SK-N-SH (cell line): ENCODE measurements around the gene CDH23. TPM values are rescaled to one million over a fixed set of nuclear protein-coding genes. Genes with fewer than 3 reads are reported as not detected.
A peak's percentile ranks its signal among the peaks of the same experiment; 100 is the strongest.

ENCODE experiments used
- CTCF ChIA-PET: fragments of 300-600, 350-600 bp; formaldehyde crosslinking; extraction: SDS; loops from one replicate; lab custom pipeline; 2021; lab: Yijun Ruan, JAX
- POLR2A ChIA-PET: fragments of 350-600 bp; sonication (Branson Sonifier 250); formaldehyde crosslinking; extraction: SDS; loops from one replicate; lab custom pipeline; 2020; ENCODE audit warnings: antibody characterized with exemption, inconsistent platforms; lab: Yijun Ruan, JAX
- DNase-seq: peaks from one replicate; pipeline ENCODE4 v3.0.0; 2012
- H2AFZ ChIP-seq: fragments of 200-600 bp; sonication (generic); 2 replicates; pipeline ENCODE4 v1.8.1; 2016; ENCODE audit warnings: antibody characterized with exemption, mild to moderate bottlenecking, low read depth
- H3F3A ChIP-seq: fragments of 200-600 bp; sonication (generic); replicated peaks from 2 replicates; pipeline ENCODE3; 2016; ENCODE audit warnings: antibody characterized with exemption, mild to moderate bottlenecking; ENCODE audit not compliant: insufficient read depth
- H3K27ac ChIP-seq, 2 experiments: fragments of 200-500 bp in 1 of 2; fragments of 200-600 bp in 1 of 2; sonication (Bioruptor generic) in 1 of 2; sonication (generic), shearing (Covaris generic) in 1 of 2; 2 replicates each; pipeline versions ENCODE4 v1.5.1 to v1.6.1; 2014 to 2016; ENCODE audit warnings: low read depth in 2 of 2, inconsistent platforms in 1 of 2, low read length in 1 of 2, mild to moderate bottlenecking in 1 of 2, mixed read lengths in 1 of 2
- H3K27me3 ChIP-seq: fragments of 200-600 bp; sonication (generic), shearing (Covaris generic); 2 replicates; pipeline ENCODE4 v1.6.1; 2016; ENCODE audit warnings: mixed run types; ENCODE audit not compliant: insufficient read depth
- H3K36me3 ChIP-seq, 2 experiments: fragments of 200-500 bp in 1 of 2; fragments of 200-600 bp in 1 of 2; sonication (Bioruptor generic) in 1 of 2; sonication (generic) in 1 of 2; replicated peaks in 1 of 2; 2 replicates each; pipeline versions ENCODE3 to v1.5.1; 2014 to 2016; ENCODE audit warnings: low read length in 1 of 2, mild to moderate bottlenecking in 1 of 2; ENCODE audit not compliant: insufficient read depth in 2 of 2, control insufficient read depth in 1 of 2
- H3K4me1 ChIP-seq, 2 experiments: fragments of 200-500 bp in 1 of 2; fragments of 200-600 bp in 1 of 2; sonication (Bioruptor generic) in 1 of 2; sonication (generic), shearing (Covaris generic) in 1 of 2; 2 replicates each; pipeline versions ENCODE4 v1.5.1 to v1.6.1; 2014 to 2016; ENCODE audit warnings: low read depth in 1 of 2, low read length in 1 of 2, mixed run types in 1 of 2; ENCODE audit not compliant: insufficient read depth in 2 of 2, control insufficient read depth in 1 of 2
- H3K4me2 ChIP-seq: fragments of 200-600 bp; sonication (generic), shearing (Covaris generic); 2 replicates; pipeline ENCODE4 v1.6.1; 2017; ENCODE audit warnings: mixed run types
- H3K4me3 ChIP-seq, 2 experiments: fragments of 200-500 bp in 1 of 2; fragments of 200-600 bp in 1 of 2; sonication (Bioruptor generic) in 1 of 2; sonication (generic), shearing (Covaris generic) in 1 of 2; 2 replicates each; pipeline versions ENCODE4 v1.5.1 to v1.8.1; 2014 to 2016; ENCODE audit warnings: low read depth in 2 of 2, inconsistent platforms in 1 of 2, low read length in 1 of 2, mild to moderate bottlenecking in 1 of 2, mixed read lengths in 1 of 2, moderate library complexity in 1 of 2
- H3K79me2 ChIP-seq: fragments of 200-600 bp; sonication (generic); 2 replicates; pipeline ENCODE4 v1.8.1; 2017; ENCODE audit warnings: mild to moderate bottlenecking; ENCODE audit not compliant: insufficient read depth
- H3K9ac ChIP-seq: fragments of 200-600 bp; sonication (generic); 2 replicates; pipeline ENCODE4 v1.6.1; 2017; ENCODE audit warnings: mixed run types
- H3K9me2 ChIP-seq: fragments of 200-600 bp; sonication (generic); 2 replicates; pipeline ENCODE4 v1.6.1; 2017; ENCODE audit warnings: mixed run types
- H3K9me3 ChIP-seq: fragments of 200-600 bp; sonication (generic); 2 replicates; pipeline ENCODE4 v1.6.1; 2017; ENCODE audit warnings: mixed run types, mild to moderate bottlenecking, moderate library complexity
- H4K20me1 ChIP-seq: fragments of 200-600 bp; sonication (generic); 2 replicates; pipeline ENCODE4 v1.6.1; 2017; ENCODE audit warnings: mild to moderate bottlenecking, mixed run types; ENCODE audit not compliant: insufficient read depth
- CTCF ChIP-seq: fragments of 200-600 bp; sonication (generic); IDR thresholded peaks from 2 replicates; pipeline ENCODE4 v1.6.1; 2017; ENCODE audit warnings: antibody characterized with exemption, mild to moderate bottlenecking, moderate library complexity
- FOXM1 ChIP-seq: IDR thresholded peaks from 2 replicates; pipeline ENCODE4 v1.4.0; 2012; ENCODE audit warnings: low read depth, mild to moderate bottlenecking
- GABPA ChIP-seq: IDR thresholded peaks from 2 replicates; pipeline ENCODE4 v1.4.0; 2012; ENCODE audit warnings: low read depth, mild to moderate bottlenecking
- JUND ChIP-seq: IDR thresholded peaks from 2 replicates; pipeline ENCODE4 v1.4.0; 2012
- MEF2A ChIP-seq: IDR thresholded peaks from 2 replicates; pipeline ENCODE4 v1.4.0; 2012; ENCODE audit warnings: low read depth, borderline replicate concordance
- MXI1 ChIP-seq: IDR thresholded peaks from 2 replicates; pipeline ENCODE4 v1.6.1; 2012; ENCODE audit warnings: mild to moderate bottlenecking, low read depth, low read length, improper control_type of control experiment
- NFIC ChIP-seq: IDR thresholded peaks from 2 replicates; pipeline ENCODE4 v1.4.0; 2012; ENCODE audit warnings: borderline replicate concordance
- RAD21 ChIP-seq: IDR thresholded peaks from 2 replicates; pipeline ENCODE4 v1.6.1; 2012; ENCODE audit warnings: mild to moderate bottlenecking, low read length
- RCOR1 ChIP-seq: fragments of 150-350 bp; IDR thresholded peaks from 2 replicates; pipeline ENCODE4 v1.6.1; 2017; ENCODE audit warnings: antibody characterized with exemption, low read length
- REST ChIP-seq: IDR thresholded peaks from 2 replicates; pipeline ENCODE4 v1.6.1; 2012; ENCODE audit warnings: mild to moderate bottlenecking, low read depth, low read length, moderate library complexity
- SMC3 ChIP-seq: IDR thresholded peaks from 2 replicates; pipeline ENCODE4 v1.6.1; 2012; ENCODE audit warnings: low read depth, low read length, improper control_type of control experiment
- TAF1 ChIP-seq: IDR thresholded peaks from 2 replicates; pipeline ENCODE4 v1.6.1; 2012; ENCODE audit warnings: low read depth, mild to moderate bottlenecking, low read length, moderate library complexity, borderline replicate concordance
- TCF12 ChIP-seq: IDR thresholded peaks from 2 replicates; pipeline ENCODE4 v1.4.0; 2012
- WGBS: methylation state at CpG from one replicate; pipeline ENCODE4 v1.1.6; 2017; ENCODE audit warnings: low lambda C conversion rate; 5-methylcytosine and 5-hydroxymethylcytosine counted together
- polyA plus RNA-seq, 3 experiments: library from polyadenylated mRNA; depleted of rRNA; stranded (reverse); fragments of >200 nt; gene quantifications; 2 replicates each; pipeline ENCODE4 v1.2.3, GENCODE V29; 2012

The CDH23 gene
- polyA plus RNA-seq, 1 of the 3 experiments (the other 2 are of a cell fraction): 0.03 TPM

- no peak overlapping the region for H3K4me2 ChIP-seq
- H3K9ac ChIP-seq: no peak overlapping the region
- H3K79me2 ChIP-seq: no peaks in the 10 kb centered on the region
- H3K27me3 ChIP-seq: no peaks in the 10 kb centered on the region; the same call in 1 of the 2 replicates
- H3F3A ChIP-seq: no peaks in the 10 kb centered on the region
- H3K4me1 ChIP-seq: peaks cover 0 to 32% of the 10 kb centered on the region in 2 experiments; a peak in 1 of 4 replicates
- no peak overlapping the region for H3K4me3 ChIP-seq
- no peaks in the 10 kb centered on the region for H3K9me2 ChIP-seq
- POLR2A ChIA-PET: no interaction called here
- CTCF ChIA-PET: interaction anchor here (0.7 to 1.5 kb wide), 5 partner anchors 11 to 158 kb away, joined by 3 read pairs; partner anchors contain the start of gene VSIR
- TF ChIP-seq REST (no peak), GABPA (no peak), TCF12 (peak; percentile 56), CTCF (no peak), RCOR1 (no peak), RAD21 (no peak), FOXM1 (no peak), TAF1 (no peak), NFIC (no peak), JUND (no peak), SMC3 (no peak), MEF2A (no peak), MXI1 (peak; percentile 70; the same call in 1 of the 2 replicates)
- TF ChIP-seq, all 33 proteins: peak for 2
- peak; percentile 65 for DNase-seq
- H4K20me1 ChIP-seq: no peaks in the 10 kb centered on the region
- peak overlapping the region in 1 of 2 experiments; percentile 56; a peak in 2 of 4 replicates for H3K27ac ChIP-seq
- no peaks in the 10 kb centered on the region for H3K36me3 ChIP-seq
- 31% methylated on average over 2 of the region's 3 CpGs for WGBS
- no peaks in the 10 kb centered on the region for H3K9me3 ChIP-seq
- H2AFZ ChIP-seq: no peak overlapping the region
Measured at GRCh38 chr10:71737834-71738197, 341.1 kb downstream of the CDH23 start.
